Frontal cortex (tissue), 4 donors: Measurements from ENCODE around the gene ACTN4. TPM values are rescaled to one million over a fixed set of nuclear protein-coding genes. Genes with fewer than 3 reads are reported as not detected.

Experiments
- DNase-seq, 2 donors: peaks; one replicate each; pipeline ENCODE4 v3.0.0; 2012; ENCODE audit warnings: low spot score in 2 of 2
- FAIRE-seq: peaks from 2 replicates; lab custom pipeline; 2012; peaks lifted over from hg19 to GRCh38; lab: Jason Lieb, UNC
- total RNA-seq: library from RNA; depleted of rRNA; stranded (reverse); fragments of >200 nt; gene quantifications from one replicate; pipeline ENCODE4 v1.2.3, GENCODE V29; 2014
- donor health status: control.
- donor health status: control.
- donor health status: control.

ACTN4 gene
- total RNA-seq, 1 donor from 2014 or later: 50.1 TPM

- FAIRE-seq (no peak), DNase-seq (no peak)
These were observed 83.5 kb downstream of the ACTN4 start for GRCh38 chr19:38730731-38731589.

DNA sequence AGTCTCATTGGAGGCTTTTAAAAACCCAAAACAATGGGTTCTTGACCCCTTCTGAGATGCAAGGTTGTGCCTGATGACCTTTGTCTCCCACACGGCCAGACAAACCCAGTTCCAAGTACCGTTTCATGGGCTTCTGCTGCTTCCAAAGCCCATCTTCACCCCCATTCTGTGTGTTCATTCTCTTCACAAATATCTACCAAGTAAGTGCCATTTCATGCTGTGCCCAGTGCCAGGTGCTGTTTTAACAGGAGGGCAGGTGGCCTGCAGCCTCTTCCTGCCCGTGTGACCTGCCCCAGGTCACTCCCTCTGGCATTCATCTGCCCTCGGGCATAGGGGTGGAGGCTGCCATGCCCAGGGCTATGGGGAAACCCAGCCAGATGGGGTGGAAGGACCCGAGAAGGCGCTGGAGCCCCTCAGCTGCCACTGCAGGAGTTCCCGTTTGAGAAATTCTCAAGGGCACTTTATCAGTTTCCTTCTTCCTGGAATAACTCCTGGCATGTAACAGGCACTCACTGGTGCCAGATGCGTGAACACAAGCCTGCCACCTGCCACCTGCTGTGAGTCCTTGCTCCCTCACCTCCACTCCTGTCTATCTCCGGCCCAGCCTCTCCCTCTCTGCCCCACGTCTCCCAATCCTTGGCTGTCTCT lies 84.3 kb downstream of the ACTN4 start:
- FAIRE-seq (no peak), DNase-seq (no peak)

DNA sequence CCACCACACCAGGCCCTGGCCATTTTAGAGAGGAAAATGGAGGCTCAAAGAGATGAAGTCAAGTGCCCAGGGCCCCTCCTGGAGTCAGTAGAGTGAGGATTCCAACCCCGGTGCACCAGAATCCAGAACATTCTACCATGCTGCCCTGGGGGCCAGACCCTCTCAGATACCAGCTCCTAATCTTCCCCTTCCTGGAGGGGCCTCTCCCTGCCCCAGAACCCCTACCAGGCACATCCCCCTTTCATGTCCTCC lies 85.7 kb downstream of the ACTN4 start:
- no peak for FAIRE-seq
- DNase-seq: no peak

DNA sequence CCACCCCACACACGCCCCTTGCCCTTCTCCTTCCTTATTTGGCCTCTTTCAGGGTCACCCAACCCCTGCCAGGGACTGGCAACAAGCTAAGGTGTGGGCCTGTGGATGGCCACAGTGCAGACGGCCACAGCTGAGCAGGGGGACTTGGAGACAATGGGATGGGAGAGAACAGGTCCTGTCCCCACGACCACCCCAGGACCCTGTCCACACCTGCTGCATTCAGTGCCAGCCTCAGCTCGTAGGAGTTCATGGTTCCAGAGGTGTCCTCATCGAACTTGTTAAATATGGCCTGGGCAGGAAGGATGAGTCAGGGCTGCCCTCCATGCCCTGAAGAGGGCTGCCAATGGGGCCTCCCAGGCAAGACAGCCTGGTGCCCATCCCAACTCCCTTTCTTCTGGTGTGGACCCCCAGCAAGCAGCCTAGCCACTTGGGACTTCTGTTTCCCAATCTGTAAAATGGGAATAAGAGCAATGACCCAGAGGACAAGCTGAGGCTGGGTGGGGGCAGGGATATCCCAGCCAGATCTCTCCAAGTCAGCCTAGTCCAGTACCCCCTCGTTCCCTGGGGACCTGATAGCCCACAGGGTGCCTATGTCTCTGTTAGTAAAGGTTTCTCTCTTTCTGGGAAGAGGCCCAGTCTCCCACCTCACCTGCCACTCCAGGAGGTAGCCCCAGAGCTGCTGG lies 86.2 kb downstream of the ACTN4 start:
- no peak for FAIRE-seq
- no peak for DNase-seq

GRCh38 chr19:38734176-38734425 lies 86.7 kb downstream of the ACTN4 start:
- DNase-seq (no peak), FAIRE-seq (no peak)

- FAIRE-seq (no peak), DNase-seq (no peak)
These were observed 87.2 kb downstream of the ACTN4 start for GRCh38 chr19:38734426-38735256.

DNA sequence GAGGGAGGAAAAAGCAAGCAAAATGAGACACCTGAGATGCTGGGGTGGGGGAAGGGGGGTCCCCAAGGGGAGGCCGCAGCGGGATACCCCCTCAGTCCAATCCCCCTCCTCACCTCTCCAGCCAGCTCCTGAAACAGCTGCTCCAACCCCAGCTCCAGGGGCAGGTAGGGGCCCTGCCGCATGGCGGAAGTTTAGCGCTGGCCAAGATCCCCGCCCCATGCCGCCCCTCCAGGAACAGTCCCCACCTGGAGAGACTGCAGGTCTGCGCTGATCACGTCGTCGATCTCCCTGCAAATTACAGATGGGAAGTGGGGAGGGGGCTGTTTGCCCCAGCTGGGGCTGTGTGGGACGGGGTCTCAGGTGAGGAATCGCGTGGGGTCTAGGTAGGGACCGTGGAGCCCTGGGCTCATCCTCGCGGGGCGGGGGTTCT lies 87.8 kb downstream of the ACTN4 start:
- DNase-seq (no peak), FAIRE-seq (no peak)

- FAIRE-seq: no peak
- DNase-seq: no peak
These were observed 88.6 kb downstream of the ACTN4 start for GRCh38 chr19:38736036-38736412.

DNA sequence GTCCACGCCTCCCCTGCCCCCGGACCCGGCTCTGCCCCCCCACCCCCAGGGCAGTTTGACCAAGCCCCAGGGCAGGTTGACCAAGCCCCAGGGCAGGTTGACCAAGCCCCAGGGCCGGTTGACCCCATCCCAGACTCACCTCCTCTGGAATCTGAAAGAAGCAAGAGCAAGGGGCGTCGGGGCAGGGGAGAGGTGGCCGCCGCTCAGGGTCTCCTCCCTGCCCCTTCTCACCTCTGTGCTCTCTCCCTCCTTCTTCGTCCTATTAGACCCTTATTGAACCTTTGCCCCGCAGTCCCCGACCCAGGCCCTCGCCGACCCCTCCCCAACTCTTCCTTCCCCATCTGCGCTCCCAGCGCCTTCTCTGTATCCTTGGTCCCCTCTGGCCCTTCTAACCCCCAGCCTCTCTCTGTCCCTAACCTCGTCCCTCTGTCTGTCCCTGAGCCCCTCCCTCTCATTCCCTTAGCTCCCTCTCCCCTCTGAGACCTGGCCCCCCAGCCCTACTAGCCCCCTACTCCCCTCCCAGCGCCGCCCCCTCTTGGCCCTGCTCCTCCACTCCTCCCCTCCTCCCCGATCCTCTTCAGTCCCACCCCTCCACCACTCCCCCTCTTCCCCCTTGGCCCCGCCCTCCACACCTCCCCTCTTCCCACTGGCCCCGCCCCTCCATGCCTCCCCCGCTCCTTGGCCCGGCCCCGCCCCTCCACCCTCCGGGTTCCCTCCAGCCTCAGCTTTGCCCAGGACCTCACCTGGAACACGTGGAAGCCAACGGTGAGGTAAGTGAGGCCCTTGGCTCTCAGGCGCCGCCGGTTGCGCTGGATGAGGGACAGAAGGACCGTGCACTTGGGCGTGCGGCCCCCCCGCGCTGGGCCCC lies 89.2 kb downstream of the ACTN4 start:
- no peak for DNase-seq

GRCh38 chr19:38737281-38737865 lies 89.9 kb downstream of the ACTN4 start:
- no peak for FAIRE-seq
- no peak for DNase-seq

More for the DNA sequence above, 89.2 kb downstream of the ACTN4 start:
- FAIRE-seq: no peak

DNA sequence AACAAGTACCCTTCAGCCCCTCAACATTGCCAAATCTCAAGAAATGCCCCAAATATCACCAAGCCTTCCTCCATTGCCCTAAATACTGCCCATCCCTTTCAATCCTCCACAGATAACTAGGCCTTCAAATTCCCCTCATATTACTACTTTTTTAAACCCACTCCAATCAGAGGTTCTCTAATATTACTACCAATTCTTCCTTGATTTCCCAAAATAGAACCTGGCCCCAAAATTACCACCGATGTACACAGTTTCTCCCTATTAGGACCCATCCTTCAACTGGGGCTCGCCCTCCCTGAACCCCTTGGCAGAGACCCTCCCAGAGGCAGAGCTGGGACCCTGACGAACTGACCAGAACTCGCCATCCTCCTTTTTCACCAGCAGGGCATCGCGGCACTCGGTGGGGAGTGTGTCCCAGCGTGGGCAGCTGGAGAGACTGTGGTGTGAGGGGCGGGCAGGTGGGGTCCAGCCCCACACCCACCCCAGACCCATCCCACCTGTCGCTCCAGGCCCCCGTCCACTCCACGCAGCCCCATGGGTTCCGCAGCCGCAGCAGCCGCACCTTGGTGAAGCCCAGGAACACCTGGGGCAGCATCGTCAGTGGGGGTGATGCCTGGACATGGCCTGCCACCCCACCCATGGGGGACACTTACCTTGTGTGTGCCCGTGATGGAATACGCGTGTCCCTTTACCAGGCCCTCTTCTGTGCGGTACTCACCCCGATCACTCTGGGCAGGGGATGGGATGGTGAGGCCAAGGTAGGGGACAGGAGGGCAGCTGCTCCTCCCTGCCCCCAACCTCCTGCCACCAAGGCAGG lies 90.7 kb downstream of the ACTN4 start:
- DNase-seq: peak in 1 of 2 donors; percentile 17
- FAIRE-seq: no peak

DNA sequence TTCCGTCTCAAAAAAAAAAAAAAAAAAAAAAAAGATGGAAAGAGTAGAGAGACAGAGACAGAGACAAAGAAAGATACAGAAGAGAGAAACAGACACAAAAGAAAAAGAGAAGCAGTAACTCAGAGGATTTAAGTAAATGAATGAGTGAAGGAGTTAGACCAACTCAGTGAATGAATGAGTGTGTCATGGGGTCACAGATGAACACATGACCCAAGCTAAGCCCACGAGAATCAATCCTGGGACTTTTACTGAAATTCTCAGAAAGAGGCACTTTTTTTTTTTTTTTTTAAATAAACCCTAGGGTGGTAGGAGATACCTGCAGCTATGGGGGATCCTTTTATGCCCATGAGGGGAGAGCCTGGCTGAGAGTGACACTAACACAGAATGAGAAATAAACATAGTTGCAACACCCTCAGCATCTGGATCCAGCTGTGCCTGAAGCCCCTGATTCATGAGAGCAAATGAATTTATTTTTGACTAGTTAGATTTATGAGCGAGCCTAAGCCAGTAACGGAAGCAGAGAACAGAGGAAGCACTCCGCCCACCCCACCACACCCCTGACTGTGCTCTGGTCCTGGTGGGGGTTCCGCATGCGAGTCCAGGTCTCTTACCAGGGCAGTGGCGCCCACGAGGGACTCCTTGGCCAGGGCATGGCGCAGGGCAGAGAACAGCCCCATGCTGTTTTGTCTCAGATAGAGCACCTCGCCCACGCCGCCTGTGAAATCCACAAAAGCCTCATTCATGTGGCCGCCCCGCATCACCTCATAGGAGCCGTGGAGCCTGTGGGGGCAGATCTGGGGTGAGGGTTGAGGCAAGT lies 92.2 kb downstream of the ACTN4 start:
- FAIRE-seq: no peak
- no peak for DNase-seq

DNA sequence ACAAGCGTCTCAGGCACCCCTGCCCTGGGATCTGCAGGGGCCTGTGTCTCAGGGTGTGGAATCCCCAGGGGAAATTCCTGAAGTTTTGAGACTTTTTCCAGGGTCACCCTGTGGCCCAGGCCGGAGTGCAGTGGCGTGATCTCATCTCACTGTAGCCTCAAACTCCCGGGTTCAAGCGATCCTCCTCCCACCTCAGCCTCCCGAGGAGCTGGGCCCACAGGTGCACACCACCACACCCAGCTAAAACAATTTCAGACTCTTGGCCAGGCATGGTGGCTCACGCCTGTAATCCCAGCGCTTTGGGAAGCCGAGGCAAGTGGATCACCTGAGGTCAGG lies 92.8 kb downstream of the ACTN4 start:
- DNase-seq: no peak
- no peak for FAIRE-seq

DNA sequence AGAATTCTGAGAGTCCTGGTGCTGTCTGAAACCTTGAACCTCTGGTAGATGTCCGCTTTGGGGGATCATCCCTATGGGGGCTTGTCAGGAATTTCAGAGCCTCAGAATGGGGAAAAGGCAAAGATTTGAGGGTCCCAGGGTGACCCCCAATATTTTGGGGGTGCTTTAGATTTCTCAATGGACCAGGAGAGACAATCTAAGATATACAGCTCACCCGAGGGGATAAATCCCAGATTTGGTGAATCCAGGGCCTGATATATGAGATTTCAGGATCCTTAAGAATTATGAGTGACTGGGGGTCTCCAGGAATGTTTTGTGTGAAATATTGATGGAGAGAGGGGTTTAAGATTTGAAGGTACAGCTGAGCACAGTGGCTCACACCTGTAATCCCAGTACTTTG lies 93.5 kb downstream of the ACTN4 start:
- FAIRE-seq (no peak), DNase-seq (peak in 1 of 2 donors; percentile 8)

GRCh38 chr19:38741670-38742069 lies 94.2 kb downstream of the ACTN4 start:
- FAIRE-seq (no peak), DNase-seq (peak in 1 of 2 donors; percentile 10)

DNA sequence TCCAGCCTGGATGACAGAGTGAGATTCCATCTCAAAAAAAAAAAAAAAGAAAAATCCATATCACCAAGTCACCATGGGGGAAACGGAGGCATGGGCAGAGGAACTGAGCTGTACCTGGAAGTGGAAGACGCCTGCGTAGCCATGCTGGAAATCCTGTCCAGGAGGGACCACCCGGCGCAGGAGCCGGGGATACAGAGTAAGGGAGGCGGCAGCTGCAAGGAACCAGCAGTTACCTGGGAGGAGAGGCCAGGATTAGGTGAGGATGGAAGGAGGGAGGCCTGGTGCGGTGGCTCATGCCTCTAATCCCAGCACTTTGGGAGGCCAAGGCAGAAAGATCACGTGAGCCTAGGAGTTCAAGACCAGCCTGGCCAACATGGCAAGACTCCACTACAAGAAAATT lies 94.8 kb downstream of the ACTN4 start:
- DNase-seq (no peak), FAIRE-seq (no peak)

- DNase-seq (no peak), FAIRE-seq (no peak)
These were observed 95.5 kb downstream of the ACTN4 start for GRCh38 chr19:38742906-38743305.
